Astrocyte (in vitro differentiated cells and primary cell): ENCODE data around the gene FRMD4A.

Experiments used
- EZH2 ChIP-seq: IDR thresholded peaks from 2 replicates; pipeline ENCODE4 v1.6.1; 2012; ENCODE audit warnings: mild to moderate bottlenecking, low read length, inconsistent platforms; ENCODE audit not compliant: insufficient read depth
- TF ChIP-seq, protein P1 (sequence below): IDR thresholded peaks from 2 replicates; pipeline ENCODE4 v1.5.1; 2011; ENCODE audit warnings: low read depth, mild to moderate bottlenecking, inconsistent platforms, low read length, moderate library complexity; ENCODE audit not compliant: insufficient read depth

GRCh38 chr10:13815756-13816155 is 515.0 kb downstream of the FRMD4A start:
- TF ChIP-seq, protein P1, sequence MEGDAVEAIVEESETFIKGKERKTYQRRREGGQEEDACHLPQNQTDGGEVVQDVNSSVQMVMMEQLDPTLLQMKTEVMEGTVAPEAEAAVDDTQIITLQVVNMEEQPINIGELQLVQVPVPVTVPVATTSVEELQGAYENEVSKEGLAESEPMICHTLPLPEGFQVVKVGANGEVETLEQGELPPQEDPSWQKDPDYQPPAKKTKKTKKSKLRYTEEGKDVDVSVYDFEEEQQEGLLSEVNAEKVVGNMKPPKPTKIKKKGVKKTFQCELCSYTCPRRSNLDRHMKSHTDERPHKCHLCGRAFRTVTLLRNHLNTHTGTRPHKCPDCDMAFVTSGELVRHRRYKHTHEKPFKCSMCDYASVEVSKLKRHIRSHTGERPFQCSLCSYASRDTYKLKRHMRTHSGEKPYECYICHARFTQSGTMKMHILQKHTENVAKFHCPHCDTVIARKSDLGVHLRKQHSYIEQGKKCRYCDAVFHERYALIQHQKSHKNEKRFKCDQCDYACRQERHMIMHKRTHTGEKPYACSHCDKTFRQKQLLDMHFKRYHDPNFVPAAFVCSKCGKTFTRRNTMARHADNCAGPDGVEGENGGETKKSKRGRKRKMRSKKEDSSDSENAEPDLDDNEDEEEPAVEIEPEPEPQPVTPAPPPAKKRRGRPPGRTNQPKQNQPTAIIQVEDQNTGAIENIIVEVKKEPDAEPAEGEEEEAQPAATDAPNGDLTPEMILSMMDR = no peak
- TF ChIP-seq EZH2 = no peak
